DOHH2 (cell line): Measurements from ENCODE around the gene TMCC1.
"Not testable (repeated sequence)": the region's sequence is repeated elsewhere in the genome, so short reads cannot be mapped to it uniquely, and the experiment has no call there.

Experiments
- H3F3A ChIP-seq: fragments of 200-600 bp; sonication (generic), shearing (Covaris generic); 2 replicates; pipeline ENCODE4 v1.6.0; 2016; ENCODE audit warnings: antibody characterized with exemption, mild to moderate bottlenecking; ENCODE audit not compliant: control insufficient read depth, insufficient read depth
- H3K27ac ChIP-seq: fragments of 200-600 bp; sonication (generic); 2 replicates; pipeline ENCODE4 v1.5.1; 2014; ENCODE audit warnings: low read depth, mild to moderate bottlenecking, low read length, moderate library complexity
- H3K27me3 ChIP-seq: fragments of 200-600 bp; sonication (generic); 2 replicates; pipeline ENCODE4 v1.6.1; 2014; ENCODE audit warnings: mild to moderate bottlenecking, low read length, mixed read lengths; ENCODE audit not compliant: control insufficient read depth
- H3K36me3 ChIP-seq: fragments of 200-600 bp; sonication (generic); 2 replicates; pipeline ENCODE4 v1.6.1; 2014; ENCODE audit warnings: mild to moderate bottlenecking, low read length, moderate library complexity, mixed read lengths; ENCODE audit not compliant: control insufficient read depth
- H3K4me1 ChIP-seq: fragments of 200-600 bp; sonication (generic); 2 replicates; pipeline ENCODE4 v1.6.1; 2014; ENCODE audit warnings: mild to moderate bottlenecking, low read length, mixed read lengths; ENCODE audit not compliant: control insufficient read depth
- H3K4me2 ChIP-seq: fragments of 200-600 bp; sonication (generic); 2 replicates; pipeline ENCODE4 v1.6.0; 2014; ENCODE audit warnings: mild to moderate bottlenecking, low read length, moderate library complexity
- H3K4me3 ChIP-seq: fragments of 200-600 bp; sonication (generic); 2 replicates; pipeline ENCODE4 v1.5.1; 2014; ENCODE audit warnings: mild to moderate bottlenecking, low read length, mixed read lengths
- H3K79me2 ChIP-seq: fragments of 200-600 bp; sonication (generic); 2 replicates; pipeline ENCODE4 v1.6.1; 2014; ENCODE audit warnings: mild to moderate bottlenecking, low read length, mixed read lengths; ENCODE audit not compliant: control insufficient read depth
- H3K9me2 ChIP-seq: fragments of 200-600 bp; sonication (generic); replicated peaks from 2 replicates; pipeline ENCODE4 v1.6.1; 2014; ENCODE audit warnings: mild to moderate bottlenecking, low read length, mixed read lengths; ENCODE audit not compliant: control insufficient read depth
- H3K9me3 ChIP-seq: fragments of 200-600 bp; sonication (generic); 2 replicates; pipeline ENCODE4 v1.6.1; 2014; ENCODE audit warnings: antibody characterized with exemption, low read length, mixed read lengths; ENCODE audit not compliant: control insufficient read depth, insufficient read depth
- H4K20me1 ChIP-seq: fragments of 200-600 bp; sonication (generic); 2 replicates; pipeline ENCODE4 v1.6.0; 2014; ENCODE audit warnings: low read depth, mild to moderate bottlenecking, antibody characterized with exemption, low read length, moderate library complexity; ENCODE audit not compliant: control insufficient read depth, insufficient read depth
- CTCF ChIP-seq: fragments of 200-600 bp; sonication (generic); IDR thresholded peaks from one replicate; pipeline ENCODE4 v1.5.1; 2014; ENCODE audit warnings: antibody characterized with exemption, mild to moderate bottlenecking, low read depth, low read length; ENCODE audit not compliant: poor library complexity, severe bottlenecking
- EZH2phosphoT487 ChIP-seq: fragments of 200-600 bp; sonication (generic); IDR thresholded peaks from 2 replicates; pipeline ENCODE4 v1.6.1; 2017; ENCODE audit warnings: borderline replicate concordance, mild to moderate bottlenecking, antibody characterized with exemption, low read length, moderate library complexity, mixed read lengths

Gene TMCC1

GRCh38 chr3:129881261-129881660, 12.2 kb downstream of the TMCC1 start:
- Histone ChIP-seq H3F3A (no peaks in the 10 kb centered on the region), H3K4me2 (no peak overlapping the region), H3K36me3 (peaks cover 28% of the 10 kb centered on the region), H3K9me3 (no peaks in the 10 kb centered on the region), H3K4me1 (no peaks in the 10 kb centered on the region), H3K4me3 (no peak overlapping the region), H3K27me3 (no peaks in the 10 kb centered on the region), H3K27ac (no peak overlapping the region), H3K79me2 (peaks cover 41% of the 10 kb centered on the region), H4K20me1 (no peaks in the 10 kb centered on the region), H3K9me2 (no peaks in the 10 kb centered on the region)
- TF ChIP-seq CTCF (no peak), EZH2phosphoT487 (no peak)

- Histone ChIP-seq H4K20me1 (no peaks in the 10 kb centered on the region), H3K4me3 (no peak overlapping the region), H3K36me3 (peaks cover 31% of the 10 kb centered on the region), H3K9me2 (no peaks in the 10 kb centered on the region), H3K27me3 (no peaks in the 10 kb centered on the region), H3K4me1 (no peaks in the 10 kb centered on the region), H3K4me2 (no peak overlapping the region), H3F3A (no peaks in the 10 kb centered on the region), H3K79me2 (peaks cover 33% of the 10 kb centered on the region), H3K9me3 (no peaks in the 10 kb centered on the region), H3K27ac (no peak overlapping the region)
- no peak for TF ChIP-seq EZH2phosphoT487
Measured at GRCh38 chr3:129878355-129878754, 15.2 kb downstream of the TMCC1 start.

- not testable (repeated sequence) for H3F3A ChIP-seq, H3K4me3 ChIP-seq, H3K27ac ChIP-seq, H3K9me3 ChIP-seq, H4K20me1 ChIP-seq, H3K4me2 ChIP-seq, H3K27me3 ChIP-seq, H3K9me2 ChIP-seq
- H3K36me3 ChIP-seq: peaks cover 40% of the 10 kb centered on the region
- H3K4me1 ChIP-seq: peaks cover 12% of the 10 kb centered on the region
- peaks cover 27% of the 10 kb centered on the region for H3K79me2 ChIP-seq
Measured at GRCh38 chr3:129874479-129874878, 19.0 kb downstream of the TMCC1 start.

- Histone ChIP-seq H3K4me3 (no peak overlapping the region), H3K4me1 (peaks cover 12% of the 10 kb centered on the region), H3K36me3 (peaks cover 24% of the 10 kb centered on the region), H3K27me3 (no peaks in the 10 kb centered on the region), H3K9me2 (no peaks in the 10 kb centered on the region), H3K27ac (no peak overlapping the region), H3K9me3 (no peaks in the 10 kb centered on the region), H4K20me1 (no peaks in the 10 kb centered on the region), H3K4me2 (no peak overlapping the region), H3K79me2 (peaks cover 35% of the 10 kb centered on the region), H3F3A (peaks cover 2% of the 10 kb centered on the region; the same call in 1 of the 2 replicates)
- TF ChIP-seq EZH2phosphoT487 (no peak), CTCF (no peak)
Measured at GRCh38 chr3:129868912-129869311, 24.6 kb downstream of the TMCC1 start.
